ENCODE measurements around the gene NANOS3.

DNA sequence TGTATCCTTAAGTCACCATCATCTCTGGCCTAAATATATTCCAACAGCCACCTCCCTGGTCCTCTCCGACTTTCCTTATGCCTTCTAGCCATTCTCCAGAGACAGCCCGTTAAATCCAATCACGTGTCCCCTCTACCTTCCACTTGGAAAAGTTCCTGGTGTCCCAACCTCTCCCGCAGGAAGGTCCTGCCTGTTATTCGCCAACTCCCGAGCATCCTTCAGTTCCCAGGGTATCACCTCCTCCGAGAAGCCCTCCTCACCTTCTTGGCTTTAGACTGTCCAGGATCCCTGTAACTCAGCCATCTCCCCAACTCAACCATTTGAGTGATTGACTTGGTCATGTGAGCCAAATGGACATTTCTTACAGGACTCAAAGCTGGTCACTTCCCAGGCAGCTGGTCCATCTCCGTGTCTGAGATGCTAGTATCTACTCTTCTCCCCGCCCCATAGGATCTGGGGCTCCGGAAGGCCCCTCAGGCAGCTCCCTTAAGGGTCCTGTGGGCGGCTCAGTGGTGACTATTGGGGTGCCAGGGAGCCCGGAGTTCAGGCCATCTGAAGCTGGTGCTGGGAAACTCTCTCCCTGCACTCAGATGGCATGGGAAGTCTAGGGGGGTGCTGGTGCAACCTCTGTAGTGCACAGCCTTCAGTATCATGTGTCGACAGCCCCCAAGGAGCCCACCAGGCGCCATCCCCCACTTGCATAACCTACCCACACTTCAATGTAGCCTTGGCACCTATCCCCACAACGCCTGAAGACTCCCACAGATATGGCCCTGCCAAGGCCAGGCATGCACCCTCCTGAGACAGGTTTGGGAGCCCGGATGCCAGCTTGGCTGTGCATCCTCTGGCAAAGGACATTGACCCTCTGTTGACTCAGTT lies 27.9 kb upstream of the NANOS3 start:
- no peak for TF ChIP-seq BCL11A (IDR thresholded peaks at IDR 0.05; ENCODE audit: low read depth, low read length)
- no peak for TF ChIP-seq ZSCAN29 (IDR thresholded peaks at IDR 0.05)
- no peak for TF ChIP-seq MEF2B (IDR thresholded peaks at IDR 0.05; ENCODE audit: partially characterized antibody, poor library complexity, severe bottlenecking)
- TF ChIP-seq, protein P1, sequence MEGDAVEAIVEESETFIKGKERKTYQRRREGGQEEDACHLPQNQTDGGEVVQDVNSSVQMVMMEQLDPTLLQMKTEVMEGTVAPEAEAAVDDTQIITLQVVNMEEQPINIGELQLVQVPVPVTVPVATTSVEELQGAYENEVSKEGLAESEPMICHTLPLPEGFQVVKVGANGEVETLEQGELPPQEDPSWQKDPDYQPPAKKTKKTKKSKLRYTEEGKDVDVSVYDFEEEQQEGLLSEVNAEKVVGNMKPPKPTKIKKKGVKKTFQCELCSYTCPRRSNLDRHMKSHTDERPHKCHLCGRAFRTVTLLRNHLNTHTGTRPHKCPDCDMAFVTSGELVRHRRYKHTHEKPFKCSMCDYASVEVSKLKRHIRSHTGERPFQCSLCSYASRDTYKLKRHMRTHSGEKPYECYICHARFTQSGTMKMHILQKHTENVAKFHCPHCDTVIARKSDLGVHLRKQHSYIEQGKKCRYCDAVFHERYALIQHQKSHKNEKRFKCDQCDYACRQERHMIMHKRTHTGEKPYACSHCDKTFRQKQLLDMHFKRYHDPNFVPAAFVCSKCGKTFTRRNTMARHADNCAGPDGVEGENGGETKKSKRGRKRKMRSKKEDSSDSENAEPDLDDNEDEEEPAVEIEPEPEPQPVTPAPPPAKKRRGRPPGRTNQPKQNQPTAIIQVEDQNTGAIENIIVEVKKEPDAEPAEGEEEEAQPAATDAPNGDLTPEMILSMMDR (IDR thresholded peaks at IDR 0.05 in 2 of 3, conservative IDR thresholded peaks at IDR 0.05 in 1 of 3; ENCODE audit: control insufficient read depth in 2 of 3, extremely low read depth in 1 of 3, insufficient read depth in 1 of 3, low read depth in 3 of 3, low read length in 3 of 3): no peak
- no peak for TF ChIP-seq CBFB (IDR thresholded peaks at IDR 0.05; ENCODE audit: low read depth)
- TF ChIP-seq MEF2A (IDR thresholded peaks at IDR 0.05; ENCODE audit: insufficient read depth, low read depth, low read length): no peak
- TF ChIP-seq EP300 (IDR thresholded peaks at IDR 0.05; ENCODE audit: borderline replicate concordance in 1 of 2, control insufficient read depth in 1 of 2, low read depth in 2 of 2, low read length in 2 of 2): no peak
